HCT116 (cell line): ENCODE data around the gene CD8A. TPM values are rescaled to one million over a fixed set of nuclear protein-coding genes. Genes with fewer than 3 reads are reported as not detected.

Source experiments
- ATAC-seq: fragments of 200-7000 bp; cut with Tn5 transposase; 2 replicates; pipeline ENCODE4 v1.9.1; 2020; ENCODE audit warnings: mild to moderate bottlenecking, moderate library complexity
- BruUV-seq: library from RNA; stranded (reverse); fragments of 400-500 nt; replicated peaks from 2 replicates; lab custom pipeline; 2021; lab: Mats Ljungman, UMichigan
- CTCF ChIA-PET: fragments of 300-600 bp; sonication (Branson Sonifier 250); formaldehyde crosslinking; loops from one replicate; lab custom pipeline; 2021; ENCODE audit warnings: antibody characterized with exemption; lab: Charles Lee
- POLR2A ChIA-PET: fragments of 300-600, 350-600 bp; sonication (Branson Sonifier 250); formaldehyde crosslinking; loops from one replicate; lab custom pipeline; 2021; ENCODE audit warnings: antibody characterized with exemption; lab: Charles Lee
- RAD21 ChIA-PET, 2 experiments: fragments of 300-600 bp; sonication (Branson Sonifier 250); formaldehyde crosslinking; loops; one replicate each; lab custom pipeline; 2023; ENCODE audit warnings: low total read pairs in 2 of 2; ENCODE audit not compliant: uncharacterized antibody in 2 of 2, unreplicated experiment in 2 of 2, low non-redundant PET in 1 of 2; lab: Charles Lee
- DNase-seq: peaks from one replicate; pipeline ENCODE4 v3.0.0-alpha.2; 2010; ENCODE audit warnings: low read depth, low spot score
- H2AFZ ChIP-seq: fragments of 200-600 bp; shearing (Covaris generic), sonication (generic); 2 replicates; pipeline ENCODE4 v1.6.1; 2017; ENCODE audit warnings: low read depth, mixed run types, mixed read lengths, antibody characterized with exemption, low read length; ENCODE audit not compliant: poor library complexity, severe bottlenecking
- H3K27ac ChIP-seq: 2 replicates; pipeline ENCODE4 v1.5.1; 2012; ENCODE audit warnings: low read depth, low read length
- H3K27me3 ChIP-seq: fragments of 200-600 bp; sonication (generic); 2 replicates; pipeline ENCODE4 v1.6.1; 2016; ENCODE audit warnings: mixed run types, low read length, mixed read lengths; ENCODE audit not compliant: insufficient read depth
- H3K36me3 ChIP-seq, 2 experiments: fragments of 200-500 bp in 1 of 2; fragments of 200-600 bp in 1 of 2; sonication (Bioruptor generic) in 1 of 2; sonication (generic) in 1 of 2; 2 replicates each; pipeline versions ENCODE4 v1.5.1 to v1.6.1; 2014 to 2016; ENCODE audit warnings: low read length in 2 of 2, inconsistent platforms in 1 of 2, mixed read lengths in 1 of 2, mixed run types in 1 of 2; ENCODE audit not compliant: insufficient read depth in 2 of 2, control insufficient read depth in 1 of 2
- H3K4me1 ChIP-seq, 2 experiments: fragments of 200-600 bp in 1 of 2; sonication (generic) in 1 of 2; 2 replicates each; pipeline versions ENCODE4 v1.5.1 to v1.6.1; 2012 to 2017; ENCODE audit warnings: low read length in 2 of 2, inconsistent platforms in 1 of 2, mild to moderate bottlenecking in 1 of 2, mixed read lengths in 1 of 2, mixed run types in 1 of 2, moderate library complexity in 1 of 2; ENCODE audit not compliant: insufficient read depth in 2 of 2, control insufficient read depth in 1 of 2
- H3K4me2 ChIP-seq: fragments of 200-600 bp; sonication (generic); 2 replicates; pipeline ENCODE4 v1.6.1; 2017; ENCODE audit warnings: mixed run types, low read length, mixed read lengths
- H3K4me3 ChIP-seq, 2 experiments: fragments of 200-600 bp in 1 of 2; sonication (generic) in 1 of 2; replicated peaks in 1 of 2; 2 replicates each; pipeline ENCODE4 v1.5.1; 2011 to 2016; ENCODE audit warnings: low read length in 2 of 2, control low read depth in 1 of 2, low read depth in 1 of 2, mild to moderate bottlenecking in 1 of 2, mixed read lengths in 1 of 2, mixed run types in 1 of 2
- H3K79me2 ChIP-seq: fragments of 200-600 bp; sonication (generic); 2 replicates; pipeline ENCODE4 v1.6.1; 2017; ENCODE audit warnings: mild to moderate bottlenecking, mixed run types, low read length, moderate library complexity, mixed read lengths; ENCODE audit not compliant: insufficient read depth
- H3K9ac ChIP-seq: fragments of 200-600 bp; sonication (generic); 2 replicates; pipeline ENCODE4 v1.6.1; 2016; ENCODE audit warnings: low read length, mixed read lengths
- H3K9me2 ChIP-seq: fragments of 200-600 bp; sonication (generic), shearing (Covaris generic); 2 replicates; pipeline ENCODE4 v1.6.1; 2017; ENCODE audit warnings: mixed run types, mild to moderate bottlenecking, moderate library complexity; ENCODE audit not compliant: insufficient read depth
- H3K9me3 ChIP-seq, 2 experiments: fragments of 200-500 bp in 1 of 2; fragments of 200-600 bp in 1 of 2; sonication (Bioruptor generic) in 1 of 2; sonication (generic) in 1 of 2; 2 replicates each; pipeline ENCODE4 v1.6.1; 2014 to 2017; ENCODE audit warnings: low read length in 2 of 2, mixed read lengths in 2 of 2, inconsistent platforms in 1 of 2, low read depth in 1 of 2, mild to moderate bottlenecking in 1 of 2, mixed run types in 1 of 2, moderate library complexity in 1 of 2; ENCODE audit not compliant: control insufficient read depth in 1 of 2, insufficient read depth in 1 of 2
- H4K20me1 ChIP-seq: fragments of 200-600 bp; sonication (generic), shearing (Covaris generic); 2 replicates; pipeline ENCODE4 v1.6.1; 2017; ENCODE audit warnings: mixed run types, mild to moderate bottlenecking, moderate library complexity; ENCODE audit not compliant: insufficient read depth
- CEBPB ChIP-seq: IDR thresholded peaks from 2 replicates; pipeline ENCODE4 v1.6.1; 2012; ENCODE audit warnings: low read depth
- ELF1 ChIP-seq: IDR thresholded peaks from 2 replicates; pipeline ENCODE4 v1.6.1; 2012; ENCODE audit warnings: low read depth, borderline replicate concordance
- FOSL1 ChIP-seq: IDR thresholded peaks from 2 replicates; pipeline ENCODE4 v1.6.1; 2012; ENCODE audit warnings: low read depth
- POLR2A ChIP-seq: IDR thresholded peaks from 2 replicates; pipeline ENCODE4 v1.7.0; 2011; ENCODE audit warnings: borderline replicate concordance; ENCODE audit not compliant: insufficient read depth, insufficient read length; ENCODE audit errors: extremely low read depth
- SRF ChIP-seq: IDR thresholded peaks from 2 replicates; pipeline ENCODE4 v1.6.1; 2012; ENCODE audit warnings: low read depth
- TCF7L2 ChIP-seq: IDR thresholded peaks from 2 replicates; pipeline ENCODE4 v1.7.0; 2011; ENCODE audit warnings: borderline replicate concordance, inconsistent platforms; ENCODE audit not compliant: insufficient read depth, insufficient read length; ENCODE audit errors: extremely low read depth
- intact Hi-C: fragments of 100-400 bp; cut with micrococcal nuclease; formaldehyde crosslinking; loops from 2 replicates; pipeline ENCODE4 v1.10.0; 2022
- total RNA-seq: library from RNA; stranded (reverse); gene quantifications from one replicate; pipeline ENCODE4 v1.2.1, GENCODE V29; 2021; ENCODE audit not compliant: unreplicated experiment
- TF ChIP-seq, protein P1 (sequence below), 3 experiments: fragments of 200-600 bp in 1 of 3; sonication (generic) in 1 of 3; IDR thresholded peaks in 2 of 3; conservative IDR thresholded peaks in 1 of 3; 2 replicates each; pipeline ENCODE4 v1.5.1; 2012 to 2017; ENCODE audit warnings: low read depth in 2 of 3, low read length in 2 of 3, antibody characterized with exemption in 1 of 3, borderline replicate concordance in 1 of 3, control low read depth in 1 of 3, mild to moderate bottlenecking in 1 of 3, mixed read lengths in 1 of 3, mixed run types in 1 of 3, moderate library complexity in 1 of 3; ENCODE audit not compliant: insufficient read depth in 1 of 3
- TF ChIP-seq, protein P2 (sequence below): IDR thresholded peaks from 2 replicates; pipeline ENCODE4 v1.6.1; 2012; ENCODE audit warnings: low read depth

Gene CD8A
- total RNA-seq, 1 experiment from 2014 or later, result 0.76 TPM

DNA sequence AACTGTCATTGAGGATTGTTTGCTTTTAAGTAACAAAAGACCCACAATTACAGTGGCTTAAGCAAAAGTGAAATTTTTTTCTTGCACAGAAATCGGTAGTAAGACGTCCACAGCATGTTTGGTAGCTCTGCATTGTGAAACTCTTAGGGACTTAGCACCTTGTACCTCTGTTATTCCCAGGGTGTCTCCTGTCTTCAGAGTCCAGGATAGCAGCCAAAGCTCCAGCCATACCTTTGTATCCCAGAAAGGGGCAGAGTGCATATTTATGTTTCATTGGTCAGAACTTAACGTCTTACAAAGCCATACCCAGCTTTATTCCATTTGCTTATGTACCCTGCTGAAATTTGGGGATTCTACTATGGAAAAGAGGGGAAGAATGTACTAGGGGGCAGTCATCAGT is 37.8 kb downstream of the CD8A start:
- TF ChIP-seq CEBPB, result no peak
- TF ChIP-seq SRF, result no peak
- TF ChIP-seq, protein P1, sequence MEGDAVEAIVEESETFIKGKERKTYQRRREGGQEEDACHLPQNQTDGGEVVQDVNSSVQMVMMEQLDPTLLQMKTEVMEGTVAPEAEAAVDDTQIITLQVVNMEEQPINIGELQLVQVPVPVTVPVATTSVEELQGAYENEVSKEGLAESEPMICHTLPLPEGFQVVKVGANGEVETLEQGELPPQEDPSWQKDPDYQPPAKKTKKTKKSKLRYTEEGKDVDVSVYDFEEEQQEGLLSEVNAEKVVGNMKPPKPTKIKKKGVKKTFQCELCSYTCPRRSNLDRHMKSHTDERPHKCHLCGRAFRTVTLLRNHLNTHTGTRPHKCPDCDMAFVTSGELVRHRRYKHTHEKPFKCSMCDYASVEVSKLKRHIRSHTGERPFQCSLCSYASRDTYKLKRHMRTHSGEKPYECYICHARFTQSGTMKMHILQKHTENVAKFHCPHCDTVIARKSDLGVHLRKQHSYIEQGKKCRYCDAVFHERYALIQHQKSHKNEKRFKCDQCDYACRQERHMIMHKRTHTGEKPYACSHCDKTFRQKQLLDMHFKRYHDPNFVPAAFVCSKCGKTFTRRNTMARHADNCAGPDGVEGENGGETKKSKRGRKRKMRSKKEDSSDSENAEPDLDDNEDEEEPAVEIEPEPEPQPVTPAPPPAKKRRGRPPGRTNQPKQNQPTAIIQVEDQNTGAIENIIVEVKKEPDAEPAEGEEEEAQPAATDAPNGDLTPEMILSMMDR (IDR thresholded peaks at IDR 0.05 in 2 of 3, conservative IDR thresholded peaks at IDR 0.05 in 1 of 3; ENCODE audit: borderline replicate concordance in 1 of 3, insufficient read depth in 1 of 3, low read depth in 2 of 3, low read length in 2 of 3), result no peak
- no peak for TF ChIP-seq TCF7L2
- ChIA-PET POLR2A (no interaction called here), CTCF (no interaction called here), RAD21 (no interaction called here)
- no peaks in the 10 kb centered on the region for H3K9me2 ChIP-seq
- no TSS peak for BruUV-seq
- no peak overlapping the region for H3K27ac ChIP-seq
- intact Hi-C loops, result no loop called here
- ATAC-seq (no peak), DNase-seq (no peak)
- peaks cover 9% of the 10 kb centered on the region in 2 experiments; a peak in 3 of 4 replicates for H3K9me3 ChIP-seq
- no peak overlapping the region for H3K4me3 ChIP-seq
- no peaks in the 10 kb centered on the region for H3K4me1 ChIP-seq
- H3K27me3 ChIP-seq, result no peaks in the 10 kb centered on the region
- H3K79me2 ChIP-seq, result peaks cover 62% of the 10 kb centered on the region
- H3K36me3 ChIP-seq, result peaks cover 20 to 31% of the 10 kb centered on the region in 2 experiments
- H4K20me1 ChIP-seq, result no peaks in the 10 kb centered on the region
- no peak overlapping the region for H3K9ac ChIP-seq
- H3K4me2 ChIP-seq, result no peak overlapping the region
- H2AFZ ChIP-seq, result no peak overlapping the region

DNA sequence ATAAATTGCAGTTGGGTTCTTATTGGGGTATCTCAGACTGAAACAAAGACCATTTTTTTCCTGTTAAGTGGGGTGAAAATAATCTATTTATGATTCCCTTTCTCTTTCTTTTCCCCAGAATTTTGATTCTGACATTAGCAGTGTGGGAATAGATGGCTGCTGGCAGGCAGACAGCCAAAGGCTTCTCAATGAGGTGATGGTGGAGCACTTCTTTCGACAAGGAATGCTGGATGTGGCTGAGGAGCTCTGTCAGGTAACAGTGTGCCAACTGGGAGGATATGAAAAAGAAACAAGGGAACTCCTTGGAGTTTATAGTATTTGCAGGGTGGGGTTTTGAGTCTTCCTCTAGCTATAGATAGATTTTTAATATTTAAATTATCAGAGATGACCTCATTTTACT is 38.9 kb downstream of the CD8A start:
- Histone ChIP-seq H3K4me3 (no peak overlapping the region), H3K27me3 (no peaks in the 10 kb centered on the region), H3K27ac (no peak overlapping the region), H3K4me1 (no peaks in the 10 kb centered on the region), H4K20me1 (no peaks in the 10 kb centered on the region), H3K79me2 (peaks cover 63% of the 10 kb centered on the region), H3K36me3 (peaks cover 20 to 31% of the 10 kb centered on the region in 2 experiments), H2AFZ (no peak overlapping the region), H3K9me2 (no peaks in the 10 kb centered on the region), H3K9ac (no peak overlapping the region)
- POLR2A ChIA-PET, result no interaction called here
- RAD21 ChIA-PET, result no interaction called here
- ATAC-seq, result no peak
- BruUV-seq, result no TSS peak
- TF ChIP-seq POLR2A (no peak), FOSL1 (no peak), ELF1 (no peak)
- TF ChIP-seq, protein P2, sequence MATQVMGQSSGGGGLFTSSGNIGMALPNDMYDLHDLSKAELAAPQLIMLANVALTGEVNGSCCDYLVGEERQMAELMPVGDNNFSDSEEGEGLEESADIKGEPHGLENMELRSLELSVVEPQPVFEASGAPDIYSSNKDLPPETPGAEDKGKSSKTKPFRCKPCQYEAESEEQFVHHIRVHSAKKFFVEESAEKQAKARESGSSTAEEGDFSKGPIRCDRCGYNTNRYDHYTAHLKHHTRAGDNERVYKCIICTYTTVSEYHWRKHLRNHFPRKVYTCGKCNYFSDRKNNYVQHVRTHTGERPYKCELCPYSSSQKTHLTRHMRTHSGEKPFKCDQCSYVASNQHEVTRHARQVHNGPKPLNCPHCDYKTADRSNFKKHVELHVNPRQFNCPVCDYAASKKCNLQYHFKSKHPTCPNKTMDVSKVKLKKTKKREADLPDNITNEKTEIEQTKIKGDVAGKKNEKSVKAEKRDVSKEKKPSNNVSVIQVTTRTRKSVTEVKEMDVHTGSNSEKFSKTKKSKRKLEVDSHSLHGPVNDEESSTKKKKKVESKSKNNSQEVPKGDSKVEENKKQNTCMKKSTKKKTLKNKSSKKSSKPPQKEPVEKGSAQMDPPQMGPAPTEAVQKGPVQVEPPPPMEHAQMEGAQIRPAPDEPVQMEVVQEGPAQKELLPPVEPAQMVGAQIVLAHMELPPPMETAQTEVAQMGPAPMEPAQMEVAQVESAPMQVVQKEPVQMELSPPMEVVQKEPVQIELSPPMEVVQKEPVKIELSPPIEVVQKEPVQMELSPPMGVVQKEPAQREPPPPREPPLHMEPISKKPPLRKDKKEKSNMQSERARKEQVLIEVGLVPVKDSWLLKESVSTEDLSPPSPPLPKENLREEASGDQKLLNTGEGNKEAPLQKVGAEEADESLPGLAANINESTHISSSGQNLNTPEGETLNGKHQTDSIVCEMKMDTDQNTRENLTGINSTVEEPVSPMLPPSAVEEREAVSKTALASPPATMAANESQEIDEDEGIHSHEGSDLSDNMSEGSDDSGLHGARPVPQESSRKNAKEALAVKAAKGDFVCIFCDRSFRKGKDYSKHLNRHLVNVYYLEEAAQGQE, result no peak
- TF ChIP-seq, all 23 proteins: peak for 0
- intact Hi-C loops, result no loop called here
- H3K4me2 ChIP-seq, result no peak overlapping the region
- peaks cover 9% of the 10 kb centered on the region in 2 experiments; a peak in 3 of 4 replicates for H3K9me3 ChIP-seq
- no peak for DNase-seq
- CTCF ChIA-PET, result no interaction called here
